ACC112 (cell line): ENCODE results near the gene ACOXL.
"Not testable (repeated sequence)": the region's sequence is repeated elsewhere in the genome, so short reads cannot be mapped to it uniquely, and the experiment has no call there.

Source experiments
- H2AFZ ChIP-seq: fragments of 200-600 bp; sonication (generic); one replicate; pipeline ENCODE4 v1.6.0; 2017; ENCODE audit warnings: antibody characterized with exemption, low read length; ENCODE audit not compliant: unreplicated experiment
- H3K27ac ChIP-seq: fragments of 200-600 bp; sonication (generic); 2 replicates; pipeline ENCODE4 v1.5.1; 2014; ENCODE audit warnings: low read depth, mild to moderate bottlenecking, antibody characterized with exemption, low read length, moderate library complexity
- H3K27me3 ChIP-seq: fragments of 200-600 bp; sonication (generic); 2 replicates; pipeline ENCODE4 v1.6.1; 2014; ENCODE audit warnings: mild to moderate bottlenecking, antibody characterized with exemption, low read length, moderate library complexity, mixed read lengths; ENCODE audit not compliant: insufficient read depth
- H3K36me3 ChIP-seq: fragments of 200-600 bp; sonication (generic); 2 replicates; pipeline ENCODE4 v1.6.1; 2016; ENCODE audit warnings: mild to moderate bottlenecking, antibody characterized with exemption, low read length, moderate library complexity, mixed read lengths; ENCODE audit not compliant: insufficient read depth
- H3K4me1 ChIP-seq: fragments of 200-600 bp; sonication (generic); one replicate; pipeline ENCODE4 v1.6.1; 2016; ENCODE audit warnings: low read length, mixed read lengths; ENCODE audit not compliant: insufficient read depth, unreplicated experiment, control insufficient read depth
- H3K4me3 ChIP-seq: fragments of 200-600 bp; sonication (generic); 2 replicates; pipeline ENCODE4 v1.5.1; 2014; ENCODE audit warnings: mild to moderate bottlenecking, low read depth, low read length
- H3K79me2 ChIP-seq: fragments of 200-600 bp; sonication (generic); one replicate; pipeline ENCODE4 v1.6.0; 2016; ENCODE audit warnings: low read length; ENCODE audit not compliant: control insufficient read depth, unreplicated experiment, insufficient read depth

The ACOXL gene

GRCh38 chr2:110955045-110955444 is 222.7 kb downstream of the ACOXL start:
- Histone ChIP-seq H3K36me3 (no peaks in the 10 kb centered on the region), H2AFZ (no peak overlapping the region), H3K27me3 (peaks cover 84% of the 10 kb centered on the region), H3K27ac (no peak overlapping the region), H3K4me3 (no peak overlapping the region), H3K79me2 (no peaks in the 10 kb centered on the region), H3K4me1 (no peaks in the 10 kb centered on the region)

- Histone ChIP-seq H3K27me3 (peaks cover 83% of the 10 kb centered on the region), H3K79me2 (no peaks in the 10 kb centered on the region), H3K4me1 (no peaks in the 10 kb centered on the region), H3K36me3 (no peaks in the 10 kb centered on the region), H3K4me3 (no peak overlapping the region), H2AFZ (no peak overlapping the region), H3K27ac (no peak overlapping the region)
Measured at GRCh38 chr2:110955556-110955955, 223.2 kb downstream of the ACOXL start.

DNA sequence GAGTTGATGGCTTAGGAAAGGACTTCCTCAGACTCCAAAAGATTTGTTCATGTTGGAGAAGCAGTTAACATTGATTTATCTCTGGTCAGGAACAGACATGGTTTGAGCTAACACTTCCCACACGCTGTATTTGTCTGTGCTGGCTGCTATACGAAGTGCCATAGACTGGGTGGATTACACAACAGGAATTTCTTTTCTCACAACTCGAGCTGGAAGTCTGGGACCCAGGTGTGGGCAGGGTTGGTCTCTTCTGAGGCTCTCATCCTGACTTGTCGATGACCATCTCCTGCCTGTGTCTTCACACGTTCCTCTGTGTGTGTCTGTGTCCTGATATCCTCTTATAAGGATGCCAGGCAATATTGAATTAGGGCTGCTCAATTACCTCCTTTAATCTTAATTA is 224.9 kb downstream of the ACOXL start:
- no peaks in the 10 kb centered on the region for H3K36me3 ChIP-seq
- H3K79me2 ChIP-seq = no peaks in the 10 kb centered on the region
- no peak overlapping the region for H3K4me3 ChIP-seq
- H3K27me3 ChIP-seq = peaks cover 83% of the 10 kb centered on the region
- no peak overlapping the region for H2AFZ ChIP-seq
- no peaks in the 10 kb centered on the region for H3K4me1 ChIP-seq
- H3K27ac ChIP-seq = no peak overlapping the region

- no peaks in the 10 kb centered on the region for H3K4me1 ChIP-seq
- H2AFZ ChIP-seq = no peak overlapping the region
- no peaks in the 10 kb centered on the region for H3K79me2 ChIP-seq
- no peak overlapping the region for H3K4me3 ChIP-seq
- H3K27me3 ChIP-seq = peaks cover 86% of the 10 kb centered on the region
- H3K36me3 ChIP-seq = no peaks in the 10 kb centered on the region
- no peak overlapping the region for H3K27ac ChIP-seq
Measured at GRCh38 chr2:110958346-110959119, 226.2 kb downstream of the ACOXL start.

GRCh38 chr2:110959198-110959597 is 226.8 kb downstream of the ACOXL start:
- H3K79me2 ChIP-seq = no peaks in the 10 kb centered on the region
- H3K36me3 ChIP-seq = no peaks in the 10 kb centered on the region
- no peak overlapping the region for H2AFZ ChIP-seq
- no peak overlapping the region for H3K27ac ChIP-seq
- H3K27me3 ChIP-seq = peaks cover 86% of the 10 kb centered on the region
- H3K4me3 ChIP-seq = no peak overlapping the region
- H3K4me1 ChIP-seq = no peaks in the 10 kb centered on the region

- no peaks in the 10 kb centered on the region for H3K79me2 ChIP-seq
- no peak overlapping the region for H3K27ac ChIP-seq
- no peaks in the 10 kb centered on the region for H3K4me1 ChIP-seq
- no peaks in the 10 kb centered on the region for H3K36me3 ChIP-seq
- H2AFZ ChIP-seq = no peak overlapping the region
- no peak overlapping the region for H3K4me3 ChIP-seq
- H3K27me3 ChIP-seq = peaks cover 86% of the 10 kb centered on the region
Measured at GRCh38 chr2:110960281-110960680, 227.9 kb downstream of the ACOXL start.

GRCh38 chr2:110960954-110961353 is 228.6 kb downstream of the ACOXL start:
- H3K4me1 ChIP-seq = no peaks in the 10 kb centered on the region
- no peaks in the 10 kb centered on the region for H3K36me3 ChIP-seq
- H3K27me3 ChIP-seq = peaks cover 90% of the 10 kb centered on the region
- no peaks in the 10 kb centered on the region for H3K79me2 ChIP-seq
- no peak overlapping the region for H3K4me3 ChIP-seq
- H2AFZ ChIP-seq = no peak overlapping the region
- no peak overlapping the region for H3K27ac ChIP-seq

DNA sequence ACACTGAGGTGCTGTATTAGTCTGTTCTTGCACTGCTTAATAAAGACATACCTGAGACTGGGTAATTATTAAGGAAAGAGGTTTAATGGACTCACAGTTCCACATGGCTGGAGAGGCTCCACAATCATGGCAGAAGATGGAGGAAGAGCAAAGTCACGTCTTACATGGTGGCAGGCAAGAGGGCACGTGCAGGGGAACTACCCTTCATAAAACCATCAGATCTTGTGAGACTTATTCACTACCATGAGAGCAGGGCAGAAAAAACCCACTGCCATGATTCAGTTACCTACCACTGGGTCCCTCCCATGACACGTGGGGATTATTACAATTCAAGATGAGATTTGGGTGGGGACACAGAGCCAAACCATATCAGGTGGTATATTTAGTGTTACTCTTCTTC is 229.3 kb downstream of the ACOXL start:
- not testable (repeated sequence) for H3K4me1 ChIP-seq, H3K79me2 ChIP-seq, H3K27ac ChIP-seq, H3K4me3 ChIP-seq, H3K36me3 ChIP-seq, H2AFZ ChIP-seq
- peaks cover 96% of the 10 kb centered on the region for H3K27me3 ChIP-seq

DNA sequence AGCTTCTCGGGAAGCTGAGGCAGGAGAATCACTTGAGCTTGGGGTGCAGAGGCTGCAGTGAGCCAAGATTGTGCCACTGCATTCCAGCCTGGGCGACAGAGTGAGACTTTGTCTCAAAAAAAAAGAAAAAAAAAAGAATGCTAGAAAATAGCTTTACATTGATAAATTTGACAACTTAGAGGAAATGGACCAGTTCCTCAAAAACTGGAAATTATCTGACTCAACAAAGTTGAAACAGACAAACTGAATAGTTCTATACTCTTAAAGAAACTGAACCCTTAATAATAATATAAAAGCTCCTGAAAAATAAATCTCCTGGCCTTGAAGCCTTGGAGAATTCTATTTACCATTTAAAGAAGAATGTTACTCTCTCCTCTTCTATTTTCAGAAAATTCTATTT is 237.3 kb downstream of the ACOXL start:
- Histone ChIP-seq H3K4me1 (no peaks in the 10 kb centered on the region), H3K79me2 (no peaks in the 10 kb centered on the region), H2AFZ (no peak overlapping the region)

GRCh38 chr2:110970201-110970600 is 237.8 kb downstream of the ACOXL start:
- Histone ChIP-seq H3K4me3 (no peak overlapping the region), H3K4me1 (no peaks in the 10 kb centered on the region), H3K27me3 (peaks cover 95% of the 10 kb centered on the region), H3K79me2 (no peaks in the 10 kb centered on the region), H2AFZ (no peak overlapping the region), H3K27ac (no peak overlapping the region), H3K36me3 (no peaks in the 10 kb centered on the region)

More for the DNA sequence above, 237.3 kb downstream of the ACOXL start:
- Histone ChIP-seq H3K4me3 (no peak overlapping the region), H3K27ac (no peak overlapping the region), H3K36me3 (no peaks in the 10 kb centered on the region), H3K27me3 (peaks cover 95% of the 10 kb centered on the region)

GRCh38 chr2:110971811-110972210 is 239.4 kb downstream of the ACOXL start:
- Histone ChIP-seq H3K36me3 (no peaks in the 10 kb centered on the region), H2AFZ (no peak overlapping the region), H3K27me3 (peaks cover 95% of the 10 kb centered on the region), H3K79me2 (no peaks in the 10 kb centered on the region), H3K27ac (no peak overlapping the region), H3K4me1 (no peaks in the 10 kb centered on the region), H3K4me3 (no peak overlapping the region)
